H1 (cell line): ENCODE results near the gene ALOX15. TPM values are rescaled to one million over a fixed set of nuclear protein-coding genes. Genes with fewer than 3 reads are reported as not detected.

Experiments used
- CHD1 ChIP-seq: IDR thresholded peaks from 2 replicates; pipeline ENCODE4 v1.6.1; 2012; ENCODE audit warnings: low read depth, low read length, improper control_type of control experiment
- GABPA ChIP-seq: IDR thresholded peaks from 2 replicates; pipeline ENCODE4 v1.6.1; 2011; ENCODE audit warnings: mild to moderate bottlenecking, low read length, moderate library complexity, borderline replicate concordance; ENCODE audit not compliant: insufficient read depth
- PHF8 ChIP-seq: fragments of 200-600 bp; sonication (generic); conservative IDR thresholded peaks from 2 replicates; pipeline ENCODE4 v1.7.1; 2012; ENCODE audit warnings: low read depth, mild to moderate bottlenecking, inconsistent platforms, low read length, moderate library complexity
- RNF2 ChIP-seq: fragments of 200-900, 300-1000 bp; sonication (generic); IDR thresholded peaks from 2 replicates; pipeline ENCODE4 v1.7.1; 2016; ENCODE audit warnings: borderline replicate concordance, low read depth, mild to moderate bottlenecking, antibody characterized with exemption, low read length; ENCODE audit not compliant: poor library complexity, severe bottlenecking; ENCODE audit errors: missing control alignments
- TBP ChIP-seq: IDR thresholded peaks from 2 replicates; pipeline ENCODE4 v1.6.1; 2011; ENCODE audit warnings: low read depth, low read length, improper control_type of control experiment
- polyA plus RNA-seq, 7 experiments: library from polyadenylated mRNA; depleted of rRNA in 3 of 7; stranded (reverse) in 5 of 7; unstranded in 2 of 7; fragments of >200 nt in 5 of 7; fragments of 200-250 nt in 2 of 7; gene quantifications; 1 replicate in 5 of 7; 2 replicates in 1 of 7; 4 replicates in 1 of 7; pipeline versions ENCODE4 v1.2.1 to v1.2.3, GENCODE V29; 2011 to 2013; ENCODE audit warnings: missing spikeins in 2 of 7, mixed read lengths in 2 of 7
- total RNA-seq: library from RNA; stranded (reverse); fragmentation: NEBNext Ultra II Directional; extraction: Animal tissue kit (Norgen Biotek cat#: 25700); gene quantifications from 2 replicates; pipeline ENCODE4 v1.2.1, GENCODE V29; 2021

ALOX15 gene
- total and polyA plus RNA-seq, 2 of the 8 experiments (the other 6 are each of a cell fraction or from before 2014, with no cell fraction given): 1.5 to 1.7 TPM

DNA sequence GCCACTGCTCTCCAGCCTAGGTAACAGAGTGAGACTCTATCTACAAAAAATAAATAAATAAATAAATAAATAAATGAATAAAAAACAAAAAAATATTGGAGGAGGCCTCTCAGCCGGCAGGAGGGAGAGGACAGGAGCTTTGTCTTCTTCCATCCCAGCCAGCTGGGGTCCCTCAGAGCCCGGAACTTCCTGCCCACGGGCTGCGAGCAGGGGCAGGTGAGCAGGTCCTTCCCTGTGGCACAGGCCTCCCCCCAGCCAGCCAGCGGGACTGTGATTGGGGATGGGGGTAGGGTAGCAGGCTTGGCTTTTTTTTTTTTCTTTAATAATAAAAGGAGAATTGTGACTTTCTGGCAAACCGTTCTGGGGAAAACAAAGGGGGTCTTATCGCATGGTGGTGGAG, 47.1 kb downstream of the ALOX15 start (continued):
- TF ChIP-seq RNF2 (no peak), GABPA (no peak), TBP (no peak), CHD1 (no peak), PHF8 (no peak)
